GM23338 (cell line): ENCODE results near the gene SLC22A5. TPM values are rescaled to one million over a fixed set of nuclear protein-coding genes. Genes with fewer than 3 reads are reported as not detected.

Source experiments
- ATAC-seq: fragments of 200-7000 bp; cut with Tn5 transposase; 3 replicates; pipeline ENCODE4 v1.9.1; 2020
- DNase-seq: peaks from one replicate; pipeline ENCODE4 v3.0.0-alpha.2; 2015; ENCODE audit warnings: low spot score
- H2AFZ ChIP-seq: fragments of 200-600 bp; sonication (generic); 2 replicates; pipeline ENCODE4 v1.8.0; 2016; ENCODE audit warnings: antibody characterized with exemption, mild to moderate bottlenecking, moderate library complexity
- H3F3A ChIP-seq: fragments of 200-600 bp; sonication (generic); replicated peaks from 2 replicates; pipeline ENCODE4 v1.8.0; 2017; ENCODE audit warnings: antibody characterized with exemption, mixed run types, low read depth
- H3K27ac ChIP-seq: fragments of 200-600 bp; sonication (generic); 2 replicates; pipeline ENCODE4 v1.6.1; 2016; ENCODE audit warnings: low read depth
- H3K27me3 ChIP-seq: fragments of 200-600 bp; sonication (generic); 2 replicates; pipeline ENCODE4 v1.8.0; 2016; ENCODE audit warnings: mild to moderate bottlenecking, mixed run types, moderate library complexity; ENCODE audit not compliant: insufficient read depth
- H3K36me3 ChIP-seq: fragments of 200-600 bp; sonication (generic); 2 replicates; pipeline ENCODE4 v1.8.0; 2016; ENCODE audit warnings: mild to moderate bottlenecking; ENCODE audit not compliant: insufficient read depth
- H3K4me1 ChIP-seq: fragments of 200-600 bp; sonication (generic); 2 replicates; pipeline ENCODE4 v1.8.0; 2016; ENCODE audit warnings: mild to moderate bottlenecking, moderate library complexity; ENCODE audit not compliant: insufficient read depth
- H3K4me2 ChIP-seq: fragments of 200-600 bp; sonication (generic); 2 replicates; pipeline ENCODE4 v1.7.1; 2017; ENCODE audit warnings: mixed run types
- H3K4me3 ChIP-seq: fragments of 200-600 bp; sonication (generic); 2 replicates; pipeline ENCODE4 v1.6.1; 2016; ENCODE audit warnings: mixed run types
- H3K79me2 ChIP-seq: fragments of 200-600 bp; sonication (generic); replicated peaks from 2 replicates; pipeline ENCODE4 v1.8.0; 2017; ENCODE audit warnings: mild to moderate bottlenecking; ENCODE audit not compliant: insufficient read depth
- H3K9me2 ChIP-seq: fragments of 200-600 bp; sonication (generic); 2 replicates; pipeline ENCODE4 v1.8.0; 2017; ENCODE audit not compliant: insufficient read depth
- H4K20me1 ChIP-seq: fragments of 200-600 bp; sonication (generic); replicated peaks from 2 replicates; pipeline ENCODE4 v1.8.0; 2017; ENCODE audit warnings: mild to moderate bottlenecking; ENCODE audit not compliant: insufficient read depth
- H3K27ac Mint-ChIP-seq: 2 replicates; pipeline ENCODE4 v1.8.0; 2020; ENCODE audit warnings: inconsistent platforms, mild to moderate bottlenecking, moderate library complexity, mixed read lengths
- H3K27me3 Mint-ChIP-seq: 3 replicates; pipeline ENCODE4 v1.8.0; 2022; ENCODE audit warnings: low read depth, mild to moderate bottlenecking, moderate library complexity, mixed read lengths, inconsistent platforms; ENCODE audit not compliant: insufficient read depth, poor library complexity
- H3K36me3 Mint-ChIP-seq: 3 replicates; pipeline ENCODE4 v1.8.0; 2021; ENCODE audit warnings: low read depth, mild to moderate bottlenecking, inconsistent platforms, moderate library complexity, mixed read lengths
- H3K4me1 Mint-ChIP-seq: 3 replicates; pipeline ENCODE4 v1.8.0; 2020; ENCODE audit warnings: mild to moderate bottlenecking, inconsistent platforms, mixed read lengths
- H3K4me3 Mint-ChIP-seq: 3 replicates; pipeline ENCODE4 v1.8.0; 2021; ENCODE audit warnings: moderate library complexity, mild to moderate bottlenecking, inconsistent platforms, mixed read lengths
- H3K9me3 Mint-ChIP-seq: 3 replicates; pipeline ENCODE4 v1.8.0; 2020; ENCODE audit warnings: moderate library complexity, mild to moderate bottlenecking, inconsistent platforms, mixed read lengths
- CTCF ChIP-seq, 2 experiments: fragments of 200-600 bp in 1 of 2; sonication (generic) in 1 of 2; conservative IDR thresholded peaks; 2 replicates each; pipeline versions ENCODE4 v1.5.1 to v1.6.1; 2016 to 2017; ENCODE audit warnings: antibody characterized with exemption in 2 of 2, low read depth in 2 of 2, mild to moderate bottlenecking in 2 of 2, moderate library complexity in 1 of 2
- NANOG ChIP-seq: IDR thresholded peaks from 2 replicates; pipeline ENCODE4 v1.6.1; 2016; ENCODE audit warnings: antibody characterized with exemption, borderline replicate concordance
- polyA plus RNA-seq: library from polyadenylated mRNA; unstranded; fragments of >200 nt; fragmentation: Nextera tagmentation; extraction: Ambion mirVana; gene quantifications from 2 replicates; pipeline ENCODE4 v1.2.1, GENCODE V29; 2016
- total RNA-seq: library from RNA; depleted of rRNA; stranded (reverse); fragments of >200 nt; shearing (Covaris generic); gene quantifications from 2 replicates; pipeline ENCODE4 v1.2.3, GENCODE V29; 2014
- TF ChIP-seq, protein P1 (sequence below): IDR thresholded peaks from 2 replicates; pipeline ENCODE4 v1.6.1; 2016; ENCODE audit warnings: antibody characterized with exemption
- TF ChIP-seq, protein P2 (sequence below): fragments of 250-450 bp; sonication (Bioruptor Pico); IDR thresholded peaks from 2 replicates; pipeline ENCODE4 v1.5.0; 2020; ENCODE audit warnings: mild to moderate bottlenecking, moderate library complexity

SLC22A5 gene
- total and polyA plus RNA-seq, 2 experiments from 2014 or later, result 1.9 to 2.4 TPM

GRCh38 chr5:132431632-132432031 is 62.1 kb downstream of the SLC22A5 start:
- Histone ChIP-seq H4K20me1 (no peaks in the 10 kb centered on the region), H3K4me1 (peaks cover 7% of the 10 kb centered on the region; the same call in 1 of the 2 replicates), H3K4me2 (no peak overlapping the region), H3K27ac (no peak overlapping the region), H2AFZ (no peak overlapping the region), H3F3A (no peaks in the 10 kb centered on the region), H3K79me2 (no peaks in the 10 kb centered on the region), H3K27me3 (no peaks in the 10 kb centered on the region), H3K4me3 (no peak overlapping the region), H3K36me3 (no peaks in the 10 kb centered on the region), H3K9me2 (no peaks in the 10 kb centered on the region)
- TF ChIP-seq, protein P1, sequence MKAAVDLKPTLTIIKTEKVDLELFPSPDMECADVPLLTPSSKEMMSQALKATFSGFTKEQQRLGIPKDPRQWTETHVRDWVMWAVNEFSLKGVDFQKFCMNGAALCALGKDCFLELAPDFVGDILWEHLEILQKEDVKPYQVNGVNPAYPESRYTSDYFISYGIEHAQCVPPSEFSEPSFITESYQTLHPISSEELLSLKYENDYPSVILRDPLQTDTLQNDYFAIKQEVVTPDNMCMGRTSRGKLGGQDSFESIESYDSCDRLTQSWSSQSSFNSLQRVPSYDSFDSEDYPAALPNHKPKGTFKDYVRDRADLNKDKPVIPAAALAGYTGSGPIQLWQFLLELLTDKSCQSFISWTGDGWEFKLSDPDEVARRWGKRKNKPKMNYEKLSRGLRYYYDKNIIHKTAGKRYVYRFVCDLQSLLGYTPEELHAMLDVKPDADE, result no peak
- TF ChIP-seq, protein P2, sequence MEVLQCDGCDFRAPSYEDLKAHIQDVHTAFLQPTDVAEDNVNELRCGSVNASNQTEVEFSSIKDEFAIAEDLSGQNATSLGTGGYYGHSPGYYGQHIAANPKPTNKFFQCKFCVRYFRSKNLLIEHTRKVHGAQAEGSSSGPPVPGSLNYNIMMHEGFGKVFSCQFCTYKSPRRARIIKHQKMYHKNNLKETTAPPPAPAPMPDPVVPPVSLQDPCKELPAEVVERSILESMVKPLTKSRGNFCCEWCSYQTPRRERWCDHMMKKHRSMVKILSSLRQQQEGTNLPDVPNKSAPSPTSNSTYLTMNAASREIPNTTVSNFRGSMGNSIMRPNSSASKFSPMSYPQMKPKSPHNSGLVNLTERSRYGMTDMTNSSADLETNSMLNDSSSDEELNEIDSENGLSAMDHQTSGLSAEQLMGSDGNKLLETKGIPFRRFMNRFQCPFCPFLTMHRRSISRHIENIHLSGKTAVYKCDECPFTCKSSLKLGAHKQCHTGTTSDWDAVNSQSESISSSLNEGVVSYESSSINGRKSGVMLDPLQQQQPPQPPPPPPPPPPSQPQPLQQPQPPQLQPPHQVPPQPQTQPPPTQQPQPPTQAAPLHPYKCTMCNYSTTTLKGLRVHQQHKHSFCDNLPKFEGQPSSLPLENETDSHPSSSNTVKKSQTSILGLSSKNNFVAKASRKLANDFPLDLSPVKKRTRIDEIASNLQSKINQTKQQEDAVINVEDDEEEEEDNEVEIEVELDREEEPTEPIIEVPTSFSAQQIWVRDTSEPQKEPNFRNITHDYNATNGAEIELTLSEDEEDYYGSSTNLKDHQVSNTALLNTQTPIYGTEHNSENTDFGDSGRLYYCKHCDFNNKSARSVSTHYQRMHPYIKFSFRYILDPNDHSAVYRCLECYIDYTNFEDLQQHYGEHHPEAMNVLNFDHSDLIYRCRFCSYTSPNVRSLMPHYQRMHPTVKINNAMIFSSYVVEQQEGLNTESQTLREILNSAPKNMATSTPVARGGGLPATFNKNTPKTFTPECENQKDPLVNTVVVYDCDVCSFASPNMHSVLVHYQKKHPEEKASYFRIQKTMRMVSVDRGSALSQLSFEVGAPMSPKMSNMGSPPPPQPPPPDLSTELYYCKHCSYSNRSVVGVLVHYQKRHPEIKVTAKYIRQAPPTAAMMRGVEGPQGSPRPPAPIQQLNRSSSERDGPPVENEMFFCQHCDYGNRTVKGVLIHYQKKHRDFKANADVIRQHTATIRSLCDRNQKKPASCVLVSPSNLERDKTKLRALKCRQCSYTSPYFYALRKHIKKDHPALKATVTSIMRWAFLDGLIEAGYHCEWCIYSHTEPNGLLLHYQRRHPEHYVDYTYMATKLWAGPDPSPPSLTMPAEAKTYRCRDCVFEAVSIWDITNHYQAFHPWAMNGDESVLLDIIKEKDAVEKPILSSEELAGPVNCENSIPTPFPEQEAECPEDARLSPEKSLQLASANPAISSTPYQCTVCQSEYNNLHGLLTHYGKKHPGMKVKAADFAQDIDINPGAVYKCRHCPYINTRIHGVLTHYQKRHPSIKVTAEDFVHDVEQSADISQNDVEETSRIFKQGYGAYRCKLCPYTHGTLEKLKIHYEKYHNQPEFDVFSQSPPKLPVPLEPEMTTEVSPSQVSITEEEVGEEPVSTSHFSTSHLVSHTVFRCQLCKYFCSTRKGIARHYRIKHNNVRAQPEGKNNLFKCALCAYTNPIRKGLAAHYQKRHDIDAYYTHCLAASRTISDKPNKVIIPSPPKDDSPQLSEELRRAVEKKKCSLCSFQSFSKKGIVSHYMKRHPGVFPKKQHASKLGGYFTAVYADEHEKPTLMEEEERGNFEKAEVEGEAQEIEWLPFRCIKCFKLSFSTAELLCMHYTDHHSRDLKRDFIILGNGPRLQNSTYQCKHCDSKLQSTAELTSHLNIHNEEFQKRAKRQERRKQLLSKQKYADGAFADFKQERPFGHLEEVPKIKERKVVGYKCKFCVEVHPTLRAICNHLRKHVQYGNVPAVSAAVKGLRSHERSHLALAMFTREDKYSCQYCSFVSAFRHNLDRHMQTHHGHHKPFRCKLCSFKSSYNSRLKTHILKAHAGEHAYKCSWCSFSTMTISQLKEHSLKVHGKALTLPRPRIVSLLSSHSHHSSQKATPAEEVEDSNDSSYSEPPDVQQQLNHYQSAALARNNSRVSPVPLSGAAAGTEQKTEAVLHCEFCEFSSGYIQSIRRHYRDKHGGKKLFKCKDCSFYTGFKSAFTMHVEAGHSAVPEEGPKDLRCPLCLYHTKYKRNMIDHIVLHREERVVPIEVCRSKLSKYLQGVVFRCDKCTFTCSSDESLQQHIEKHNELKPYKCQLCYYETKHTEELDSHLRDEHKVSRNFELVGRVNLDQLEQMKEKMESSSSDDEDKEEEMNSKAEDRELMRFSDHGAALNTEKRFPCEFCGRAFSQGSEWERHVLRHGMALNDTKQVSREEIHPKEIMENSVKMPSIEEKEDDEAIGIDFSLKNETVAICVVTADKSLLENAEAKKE, result no peak
- TF ChIP-seq NANOG (no peak), CTCF (conservative IDR thresholded peaks at IDR 0.05; ENCODE audit: low read depth in 2 of 2) (no peak)
- no peak for DNase-seq
- peaks cover 3% of the 10 kb centered on the region for H3K27me3 Mint-ChIP-seq
- no peaks in the 10 kb centered on the region for H3K36me3 Mint-ChIP-seq
- no peak for ATAC-seq
- no peaks in the 10 kb centered on the region for H3K9me3 Mint-ChIP-seq
- H3K4me1 Mint-ChIP-seq, result peaks cover 23% of the 10 kb centered on the region
- no peak overlapping the region for H3K4me3 Mint-ChIP-seq
- no peak overlapping the region; the same call in 1 of the 2 replicates for H3K27ac Mint-ChIP-seq
